ENCODE measurements around the gene MYO1H.
A peak's percentile ranks its signal among the peaks of the same experiment; 100 is the strongest.

MYO1H gene

DNA sequence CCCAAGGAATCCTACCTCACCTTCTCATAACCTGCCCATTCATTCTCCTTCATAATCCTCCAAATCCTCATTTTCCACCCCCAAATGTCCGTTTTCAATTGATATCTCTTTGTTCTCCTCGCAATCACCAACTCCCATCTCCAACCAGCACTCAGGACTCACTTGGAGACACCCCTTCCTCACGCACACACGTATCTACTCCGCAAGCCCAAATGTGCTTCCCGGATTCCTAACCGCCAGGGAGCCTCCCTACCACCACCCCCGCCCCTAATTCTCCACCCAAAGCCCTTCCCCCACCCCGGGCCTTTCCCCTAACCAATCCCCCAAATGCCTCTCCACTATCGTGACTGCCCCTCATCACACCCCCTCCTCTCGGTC, 129.1 kb downstream of the MYO1H start:
- no peak for DNase-seq

DNA sequence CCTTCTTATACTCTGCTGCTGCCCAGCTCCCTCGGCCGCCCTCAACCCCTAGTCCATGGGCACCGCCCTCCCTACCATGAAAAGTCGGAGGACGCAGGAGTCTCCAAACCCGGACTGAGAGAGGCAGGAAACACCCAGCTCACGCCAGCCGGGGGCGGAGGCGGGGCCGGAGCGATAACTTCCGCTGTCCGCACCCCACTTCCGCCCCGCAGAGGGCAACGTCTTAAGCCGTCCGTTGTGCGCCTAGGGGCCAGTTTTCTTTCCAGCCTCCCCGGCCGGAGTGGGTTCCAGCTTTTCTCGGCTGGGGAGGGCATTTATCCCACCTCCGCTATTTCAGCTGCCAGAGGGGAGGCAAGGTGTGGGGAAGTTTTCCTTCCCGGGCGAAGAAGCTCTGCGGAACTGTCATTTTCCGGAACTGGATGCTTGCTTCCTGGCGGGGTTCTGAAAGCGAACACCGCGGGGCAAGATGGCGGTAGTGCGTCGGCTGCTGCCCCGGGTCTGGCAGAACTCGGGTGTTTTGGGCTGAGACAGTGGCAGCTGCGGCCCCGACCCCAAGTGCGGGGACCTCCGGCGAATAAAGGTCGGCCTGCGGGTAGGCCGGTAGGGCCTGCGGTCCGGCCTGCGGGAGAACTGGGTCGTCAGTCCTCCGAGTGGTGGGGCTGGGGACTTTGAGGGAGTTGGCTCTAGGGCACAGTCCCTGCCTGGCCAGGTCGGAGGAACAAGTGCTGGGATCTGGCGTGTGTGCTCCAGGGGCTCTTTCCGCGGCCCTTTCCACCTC, 129.7 kb downstream of the MYO1H start, which contains the start of the genes KCTD10 and UBE3B:
Gene KCTD10, minus strand, starts transcription at position 116 of the 778 bp plus-strand sequence. Its CDS starts 38 bp downstream, at position 78.
Gene UBE3B, plus strand, starts transcription at position 450 of the 778 bp plus-strand sequence. CDS start 5,918 bp downstream, outside the sequence.
- DNase-seq = peak; percentile 90

- no peak for DNase-seq
Observed at GRCh38 chr12:109477963-109478315, 130.2 kb downstream of the MYO1H start.

DNA sequence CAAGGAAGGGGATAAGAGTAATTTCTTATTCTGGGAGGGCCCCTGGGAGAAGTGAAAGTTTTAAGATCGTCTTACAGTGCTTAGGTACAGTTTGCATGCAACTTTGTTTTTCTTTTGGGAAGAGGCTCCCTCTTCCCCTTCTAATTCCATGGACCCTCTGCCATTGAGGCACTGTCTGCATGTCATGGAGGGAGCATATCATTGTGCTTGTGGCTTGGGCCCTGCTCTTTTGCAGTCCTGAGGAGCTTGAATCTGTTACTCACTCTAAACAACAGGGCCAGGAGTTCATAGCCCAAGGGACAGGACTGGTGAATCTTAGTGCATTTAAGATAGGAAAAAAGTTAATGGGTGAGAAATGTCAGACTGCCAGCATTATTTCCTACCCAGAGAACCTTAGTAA, 132.1 kb downstream of the MYO1H start:
- no peak for DNase-seq

DNA sequence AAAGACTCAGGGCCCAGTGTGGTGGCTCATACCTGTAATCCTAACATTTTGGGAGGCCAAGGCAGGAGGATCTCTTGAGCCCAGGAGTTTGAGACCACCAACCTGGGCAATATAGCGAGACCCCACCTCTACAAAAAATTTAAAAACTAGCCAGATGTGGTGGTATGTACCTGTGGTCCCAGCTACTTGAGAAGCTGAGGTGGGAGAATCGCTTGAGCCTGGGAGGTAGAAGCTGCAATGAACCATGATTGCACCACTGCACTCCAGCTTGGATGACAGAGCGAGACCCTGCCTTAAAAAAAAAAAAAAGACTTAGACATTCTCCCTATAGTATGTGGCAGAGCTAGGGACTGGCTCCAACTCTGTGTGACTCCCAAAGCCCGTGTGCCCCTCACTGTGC, 132.7 kb downstream of the MYO1H start:
- no peak for DNase-seq

GRCh38 chr12:109481863-109482262, 134.2 kb downstream of the MYO1H start:
- DNase-seq = no peak

DNA sequence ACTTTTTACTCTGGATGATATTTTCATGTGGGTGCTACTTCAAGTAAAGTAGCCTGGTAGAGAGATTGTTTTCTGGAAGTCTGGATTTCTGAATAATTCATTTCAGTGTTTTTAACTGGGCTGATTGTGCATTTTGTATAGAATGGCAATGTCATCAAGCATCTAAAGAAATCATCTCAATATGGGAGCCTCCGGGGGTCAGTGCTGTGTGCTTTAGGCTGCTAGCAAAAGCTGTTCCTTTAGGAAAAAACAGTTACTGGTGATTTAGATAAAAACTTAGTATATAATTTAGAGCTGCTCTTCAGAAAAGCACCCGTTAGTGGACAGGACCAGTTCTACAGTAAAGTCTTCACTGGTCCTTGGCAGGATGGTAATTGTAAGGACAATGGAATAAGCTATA, 134.8 kb downstream of the MYO1H start:
- DNase-seq = no peak

DNA sequence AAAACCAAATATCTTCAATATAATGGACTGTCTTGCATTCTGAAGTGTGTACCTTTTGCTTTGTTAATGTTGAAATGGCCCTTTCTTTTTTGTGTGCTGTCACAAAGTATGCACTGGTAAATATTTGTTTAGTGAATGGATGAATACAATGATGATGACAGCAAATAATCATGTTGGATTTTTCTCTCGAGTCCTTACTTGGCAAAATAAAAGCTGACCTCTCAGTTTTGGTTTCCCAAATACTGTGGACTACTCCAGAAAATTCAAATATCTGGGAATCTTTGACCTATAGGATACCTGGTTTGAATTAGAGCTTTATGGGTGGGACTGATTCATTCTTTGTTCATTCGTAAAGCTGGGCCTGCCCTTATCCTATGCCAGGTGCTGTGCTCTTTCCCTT, 135.2 kb downstream of the MYO1H start:
- DNase-seq = peak; percentile 25

DNA sequence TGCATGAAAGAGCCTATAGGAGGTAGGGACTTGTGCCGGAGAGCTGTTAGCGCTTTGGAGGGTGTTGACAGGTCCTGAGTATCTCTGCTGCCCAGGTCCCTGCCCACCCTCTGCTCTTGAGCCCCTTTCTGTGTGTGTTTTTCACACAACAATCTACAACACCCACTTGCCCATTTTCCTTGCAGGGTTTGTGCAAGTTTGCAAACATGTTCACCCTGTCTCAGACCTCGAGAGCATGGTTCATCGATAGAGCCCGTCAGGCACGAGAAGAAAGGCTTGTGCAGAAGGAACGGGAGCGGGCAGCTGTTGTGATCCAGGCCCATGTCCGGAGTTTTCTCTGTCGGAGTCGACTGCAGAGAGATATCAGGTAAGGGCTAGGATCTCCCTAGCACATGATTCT, 135.6 kb downstream of the MYO1H start:
- no peak for DNase-seq

DNA sequence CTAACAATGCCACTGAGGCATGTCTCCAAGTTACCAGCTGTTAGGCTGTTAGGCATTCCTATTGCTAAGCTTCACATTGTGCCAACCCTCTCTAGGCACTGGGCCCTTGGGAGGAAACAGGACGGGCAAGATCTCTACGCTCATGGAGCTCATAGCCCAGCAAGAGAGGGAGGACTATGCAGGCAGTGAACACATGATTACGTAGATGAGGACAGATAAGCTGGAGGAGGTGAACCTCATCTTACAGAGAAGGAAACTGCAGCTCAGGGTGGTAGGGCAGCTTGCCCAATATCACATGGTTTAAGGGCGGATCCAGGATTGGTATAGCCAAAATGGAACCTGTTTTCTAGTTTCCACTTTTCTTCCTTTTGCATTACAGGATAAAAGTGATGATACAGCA, 137.5 kb downstream of the MYO1H start:
- DNase-seq = no peak

GRCh38 chr12:109487181-109488050, 139.7 kb downstream of the MYO1H start:
- no peak for DNase-seq

DNA sequence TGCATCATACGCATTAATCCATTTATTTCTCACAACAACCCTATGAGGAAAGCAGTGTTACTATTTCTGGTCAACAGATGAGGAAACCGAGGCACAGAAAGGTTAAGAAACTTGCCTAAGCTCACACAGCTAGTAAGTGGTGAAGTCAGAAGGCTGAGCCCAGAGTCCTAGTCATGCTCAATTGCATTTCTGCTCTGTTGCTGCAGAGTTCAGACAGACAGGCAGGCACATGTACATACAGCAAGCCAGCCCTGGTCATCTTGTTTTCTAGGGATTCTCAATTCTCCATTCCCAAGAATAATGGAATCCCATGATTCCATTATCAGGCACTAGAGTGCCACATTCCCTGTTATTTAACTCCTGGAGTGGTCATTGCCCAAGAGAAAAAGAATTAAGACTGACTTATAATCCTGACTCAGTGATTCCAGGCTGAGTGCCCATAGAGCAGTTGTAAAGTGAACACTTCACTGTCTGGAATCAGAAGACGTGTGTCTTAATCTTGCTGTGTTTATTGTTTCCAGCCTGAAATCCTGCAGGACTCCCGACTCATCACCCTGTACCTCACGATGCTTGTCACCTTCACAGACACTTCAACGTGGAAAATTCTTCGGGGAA, 140.5 kb downstream of the MYO1H start:
- DNase-seq = no peak

GRCh38 chr12:109489016-109489954, 141.6 kb downstream of the MYO1H start:
- DNase-seq = no peak

- DNase-seq = no peak
Observed at GRCh38 chr12:109489955-109490565, 142.4 kb downstream of the MYO1H start.

- DNase-seq = no peak
Observed at GRCh38 chr12:109491671-109492070, 144.0 kb downstream of the MYO1H start.

GRCh38 chr12:109492371-109492770, 144.7 kb downstream of the MYO1H start:
- peak; percentile 54 for DNase-seq

DNA sequence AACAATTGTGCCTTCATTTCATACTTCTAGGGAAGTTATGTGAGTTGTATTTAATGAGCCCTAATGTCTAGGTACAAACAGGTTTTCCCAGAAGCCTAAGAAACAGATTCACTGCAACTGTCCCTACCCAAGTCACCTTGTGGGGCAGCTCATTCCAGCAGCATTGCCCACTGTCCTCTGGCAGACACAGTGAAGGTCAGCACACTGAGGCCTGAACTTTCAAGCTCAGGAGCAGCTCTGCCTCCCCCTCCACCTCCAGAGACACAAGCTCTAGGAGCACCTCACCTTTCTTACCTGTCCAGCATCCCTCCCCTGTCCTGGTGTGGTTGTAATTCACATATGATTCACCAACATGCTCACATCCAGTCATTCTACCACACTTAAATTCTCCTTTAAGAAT, 145.4 kb downstream of the MYO1H start:
- no peak for DNase-seq

- no peak for DNase-seq
Observed at GRCh38 chr12:109493938-109494337, 146.2 kb downstream of the MYO1H start.

GRCh38 chr12:109494348-109494881, 146.7 kb downstream of the MYO1H start:
- DNase-seq = no peak

- no peak for DNase-seq
Observed at GRCh38 chr12:109495012-109495411, 147.3 kb downstream of the MYO1H start.

DNA sequence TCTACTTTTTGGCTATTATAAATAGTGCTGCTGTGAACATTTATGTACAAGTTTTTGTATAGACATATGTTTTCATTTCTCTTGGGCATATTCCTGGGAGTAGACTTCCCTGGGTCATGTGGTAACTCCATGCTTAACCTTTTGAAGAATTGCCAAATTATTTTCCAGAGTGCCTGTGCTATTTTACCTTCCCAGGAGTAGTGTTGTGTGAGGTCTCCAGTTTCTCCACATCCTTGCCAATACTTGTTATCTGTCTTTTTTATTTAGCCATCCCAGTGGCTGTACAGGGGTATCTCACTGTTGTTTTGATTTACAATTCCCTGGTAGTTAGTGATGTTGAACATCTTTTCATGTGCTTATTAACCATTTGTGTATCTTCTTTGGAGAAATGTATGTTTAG, 148.6 kb downstream of the MYO1H start:
- no peak for DNase-seq

GRCh38 chr12:109497675-109498074, 150.0 kb downstream of the MYO1H start:
- DNase-seq = no peak

All from NCI-H2029 (cell line).